Testis (tissue), 3 donors: Measurements from ENCODE around the gene RAI1. TPM values are rescaled to one million over a fixed set of nuclear protein-coding genes. Genes with fewer than 3 reads are reported as not detected.
"Not testable (repeated sequence)": the region's sequence is repeated elsewhere in the genome, so short reads cannot be mapped to it uniquely, and the experiment has no call there.

Experiments
- DNase-seq: peaks from one replicate; pipeline ENCODE4 v3.0.0-alpha.2; 2019
- H3K27ac ChIP-seq, 2 donors: fragments of 200-600 bp; sonication (generic); one replicate each; pipeline ENCODE4 v1.5.1; 2019
- H3K27me3 ChIP-seq: fragments of 200-600 bp; sonication (generic); one replicate; pipeline ENCODE4 v1.5.1; 2019
- H3K36me3 ChIP-seq: fragments of 200-600 bp; sonication (generic); one replicate; pipeline ENCODE4 v1.5.1; 2017; ENCODE audit warnings: low read depth; ENCODE audit errors: missing control alignments
- H3K4me1 ChIP-seq: fragments of 200-600 bp; sonication (generic); one replicate; pipeline ENCODE4 v1.5.1; 2019
- H3K4me3 ChIP-seq, 2 donors: fragments of 200-600 bp; sonication (generic); one replicate each; pipeline ENCODE4 v1.5.1; 2017 to 2019
- H3K9me3 ChIP-seq: fragments of 200-600 bp; sonication (generic); one replicate; pipeline ENCODE4 v1.5.1; 2017
- POLR2A ChIP-seq: fragments of 450-650 bp; IDR thresholded peaks from one replicate; pipeline ENCODE4 v1.6.1; 2017; ENCODE audit warnings: antibody characterized with exemption, mild to moderate bottlenecking, moderate library complexity
- WGBS, 2 donors: methylation state at CpG; one replicate each; pipeline ENCODE4 v1.1.5; 2018; 5-methylcytosine and 5-hydroxymethylcytosine counted together
- intact Hi-C: fragments of 100-400 bp; cut with DNase I; formaldehyde crosslinking; loops from one replicate; pipeline ENCODE4 v1.15.1; 2023; ENCODE audit warnings: low total_unique reads
- polyA plus RNA-seq: library from polyadenylated mRNA; stranded (reverse); fragments of 350-450 nt; fragmentation: Illumina TruSeq; extraction: RNeasy Lipid Tissue Mini Kit (QIAGEN cat#74804); gene quantifications from one replicate; pipeline ENCODE4 v1.2.3, GENCODE V29; 2014; ENCODE audit warnings: low read depth, low replicate concordance; ENCODE audit not compliant: insufficient read depth
- total RNA-seq, 2 donors: library from RNA; depleted of rRNA; stranded (reverse); fragments of >200 nt; gene quantifications; one replicate each; pipeline ENCODE4 v1.2.3, GENCODE V29; 2016
- TF ChIP-seq, protein P1 (sequence below), 3 experiments: fragments of 450-650 bp in 2 of 3; fragments of 200-600 bp in 1 of 3; sonication (generic) in 1 of 3; IDR thresholded peaks; one replicate each; pipeline ENCODE4 v1.5.1; 2016 to 2019; ENCODE audit warnings: antibody characterized with exemption in 3 of 3, mild to moderate bottlenecking in 2 of 3, moderate library complexity in 1 of 3

Gene RAI1
- total and polyA plus RNA-seq, 3 donors from 2014 or later = 17.5 to 44.5 (median 42.8) TPM

DNA sequence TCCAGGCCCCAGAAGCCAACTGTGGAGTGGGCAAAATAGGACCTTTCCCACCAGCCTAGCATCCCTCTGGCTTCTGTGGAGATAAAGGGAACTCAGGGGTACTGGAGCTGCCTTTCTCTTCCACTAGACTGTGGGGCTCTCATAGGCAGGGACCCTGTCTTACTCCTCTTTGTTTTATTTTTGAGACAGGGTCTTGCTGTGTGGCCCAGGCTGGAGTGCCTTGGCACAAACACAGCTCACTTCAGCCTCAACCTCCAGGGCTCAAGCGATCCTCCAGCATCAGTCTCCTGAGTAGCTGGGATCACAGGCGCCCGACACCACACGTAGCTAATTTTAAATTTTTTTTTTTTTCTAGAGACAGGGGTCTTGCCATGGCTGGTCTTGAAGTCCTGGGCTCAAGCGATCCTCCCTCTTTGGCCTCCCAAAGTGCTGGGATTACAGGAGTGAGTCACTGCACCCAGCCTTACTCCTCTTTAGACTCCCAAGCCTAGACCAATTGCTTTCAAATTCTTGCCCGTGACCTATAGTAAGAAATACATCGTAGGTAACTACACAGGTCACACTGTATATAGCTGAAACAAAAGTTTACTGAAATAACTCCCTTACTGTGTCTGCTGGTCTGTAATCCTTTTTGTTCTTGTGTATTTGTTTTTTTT is 2.6 kb downstream of the RAI1 start:
- no peak for DNase-seq
- no peaks in the 10 kb centered on the region for H3K9me3 ChIP-seq
- no peaks in the 10 kb centered on the region for H3K36me3 ChIP-seq
- intact Hi-C loops = loop anchor here (5.0 to 10.0 kb wide), 3 partner anchors 128 to 351 kb away; partner anchors contain the start of genes ATPAF2 and GID4
- peak overlapping the region in 1 of 2 donors; percentile 86 for H3K4me3 ChIP-seq
- peaks cover 33% of the 10 kb centered on the region for H3K4me1 ChIP-seq
- H3K27ac ChIP-seq = peak overlapping the region; percentile 93 to 95
- TF ChIP-seq, protein P1, sequence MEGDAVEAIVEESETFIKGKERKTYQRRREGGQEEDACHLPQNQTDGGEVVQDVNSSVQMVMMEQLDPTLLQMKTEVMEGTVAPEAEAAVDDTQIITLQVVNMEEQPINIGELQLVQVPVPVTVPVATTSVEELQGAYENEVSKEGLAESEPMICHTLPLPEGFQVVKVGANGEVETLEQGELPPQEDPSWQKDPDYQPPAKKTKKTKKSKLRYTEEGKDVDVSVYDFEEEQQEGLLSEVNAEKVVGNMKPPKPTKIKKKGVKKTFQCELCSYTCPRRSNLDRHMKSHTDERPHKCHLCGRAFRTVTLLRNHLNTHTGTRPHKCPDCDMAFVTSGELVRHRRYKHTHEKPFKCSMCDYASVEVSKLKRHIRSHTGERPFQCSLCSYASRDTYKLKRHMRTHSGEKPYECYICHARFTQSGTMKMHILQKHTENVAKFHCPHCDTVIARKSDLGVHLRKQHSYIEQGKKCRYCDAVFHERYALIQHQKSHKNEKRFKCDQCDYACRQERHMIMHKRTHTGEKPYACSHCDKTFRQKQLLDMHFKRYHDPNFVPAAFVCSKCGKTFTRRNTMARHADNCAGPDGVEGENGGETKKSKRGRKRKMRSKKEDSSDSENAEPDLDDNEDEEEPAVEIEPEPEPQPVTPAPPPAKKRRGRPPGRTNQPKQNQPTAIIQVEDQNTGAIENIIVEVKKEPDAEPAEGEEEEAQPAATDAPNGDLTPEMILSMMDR (IDR thresholded peaks at IDR 0.05) = no peak
- no peak for TF ChIP-seq POLR2A
- H3K27me3 ChIP-seq = no peaks in the 10 kb centered on the region
- WGBS, 2 donors = 71 to 87% methylated on average over 7 of the region's 7 CpGs

DNA sequence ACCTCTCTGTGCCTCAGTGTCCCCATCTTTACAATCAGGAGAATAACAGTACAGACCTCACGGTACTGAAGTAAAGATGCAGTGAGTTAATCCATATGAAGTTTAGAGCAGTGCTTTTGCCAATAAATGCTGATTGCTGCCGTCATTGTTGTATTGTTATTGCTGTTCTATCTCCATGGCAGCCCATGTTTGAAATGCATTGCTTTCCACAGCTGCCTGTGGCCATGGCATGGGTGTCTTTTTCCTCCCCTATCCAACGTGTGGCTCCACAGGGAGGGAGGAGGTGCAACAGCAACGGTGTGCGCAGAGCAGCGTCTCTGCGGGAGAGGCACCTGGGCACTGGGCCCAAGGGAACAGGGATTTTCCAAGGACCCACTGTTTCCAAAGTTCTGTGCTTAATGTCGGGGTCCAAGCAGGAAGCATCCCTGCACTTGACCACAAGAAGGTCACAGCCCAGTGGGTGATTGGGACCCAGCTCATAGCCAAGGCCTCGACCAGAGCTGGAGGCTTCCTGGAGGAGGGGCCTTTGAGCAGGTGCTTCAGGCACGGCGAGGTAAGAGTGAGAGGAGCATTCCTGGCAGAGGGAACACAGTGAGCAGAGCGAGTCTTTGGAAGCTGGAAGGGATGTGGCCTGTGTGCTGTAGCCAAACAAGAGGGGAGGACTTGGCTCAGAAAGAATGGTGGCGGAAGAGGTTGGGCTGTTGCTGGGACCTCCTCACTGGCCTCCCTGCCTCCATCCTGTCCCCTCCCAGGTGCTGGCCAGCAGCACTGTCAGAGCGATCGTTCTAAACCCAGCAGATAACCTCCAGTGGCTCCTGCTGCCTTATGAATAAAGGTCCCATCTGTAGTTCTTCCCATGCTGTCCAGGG is 3.9 kb downstream of the RAI1 start:
- no peak for DNase-seq
- intact Hi-C loops = loop anchor here (5.0 to 10.0 kb wide), 3 partner anchors 127 to 350 kb away; partner anchors contain the start of genes ATPAF2 and GID4
- TF ChIP-seq, protein P1 (IDR thresholded peaks at IDR 0.05) = no peak
- no peak for TF ChIP-seq POLR2A

DNA sequence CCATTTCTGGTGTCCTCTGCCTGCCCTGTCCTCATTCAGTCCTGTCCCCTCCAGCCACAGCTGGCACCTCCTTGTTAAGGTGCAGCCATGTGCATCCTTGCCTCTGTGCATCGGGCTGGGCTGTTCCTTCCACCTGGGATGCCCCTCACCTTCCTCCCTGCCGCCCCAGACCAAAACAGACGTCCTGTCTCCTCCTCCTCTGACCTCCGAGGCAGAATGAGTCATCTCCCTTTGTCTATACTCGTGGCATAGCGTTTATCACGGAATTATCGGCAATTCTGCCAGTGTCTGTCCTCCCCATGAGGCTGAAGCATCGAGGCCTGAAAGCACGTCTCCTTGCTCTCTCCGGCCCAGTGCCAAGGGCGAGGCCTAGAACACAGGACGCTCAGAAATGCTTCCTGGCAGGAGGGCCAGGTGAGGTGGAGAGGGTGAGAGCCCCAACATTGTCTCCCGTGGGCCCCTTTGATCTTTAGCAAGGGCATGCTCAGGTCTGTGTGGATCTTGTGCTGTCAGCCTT is 4.6 kb downstream of the RAI1 start:
- 36 to 49% methylated on average over 13 to 14 of the region's 14 CpGs for WGBS, 2 donors
- no peak overlapping the region for H3K4me3 ChIP-seq

More for the DNA sequence above, 3.9 kb downstream of the RAI1 start:
- Histone ChIP-seq H3K4me1 (peaks cover 33% of the 10 kb centered on the region), H3K27me3 (no peaks in the 10 kb centered on the region), H3K4me3 (no peak overlapping the region), H3K36me3 (no peaks in the 10 kb centered on the region), H3K9me3 (no peaks in the 10 kb centered on the region), H3K27ac (peak overlapping the region; percentile 31 to 58)
- WGBS, 2 donors = 42 to 47% methylated on average over 8 to 15 of the region's 15 CpGs

DNA sequence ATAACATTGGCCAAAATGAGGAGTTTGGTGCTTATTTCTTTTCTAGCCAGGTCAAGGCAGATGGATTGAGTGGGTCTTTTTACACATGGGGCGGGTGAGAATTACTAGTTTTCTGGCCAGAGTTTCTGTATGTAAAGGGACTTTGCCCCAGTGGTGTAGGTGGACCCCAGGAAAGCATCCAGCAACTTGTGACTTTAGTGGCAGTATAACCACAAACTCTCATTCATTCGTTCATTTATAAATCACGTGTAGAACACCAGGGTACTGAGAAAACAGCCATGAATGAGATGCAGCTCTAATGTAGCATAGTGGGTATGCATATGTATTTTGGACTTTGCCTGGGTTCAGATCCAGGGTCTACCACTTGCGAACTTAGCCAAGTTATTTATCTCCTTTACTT is 8.1 kb downstream of the RAI1 start:
- Histone ChIP-seq H3K27me3 (no peaks in the 10 kb centered on the region), H3K4me1 (peaks cover 44% of the 10 kb centered on the region), H3K36me3 (no peaks in the 10 kb centered on the region), H3K4me3 (no peak overlapping the region), H3K27ac (no peak overlapping the region), H3K9me3 (no peaks in the 10 kb centered on the region)
- intact Hi-C loops = loop anchor here (10.0 kb wide), 1 partner anchor 345 kb away; the partner anchor contains the start of genes ATPAF2 and GID4
- WGBS, 2 donors = 84 to 89% methylated on average over 4 of the region's 4 CpGs
- TF ChIP-seq POLR2A = no peak
- TF ChIP-seq, protein P1 (IDR thresholded peaks at IDR 0.05) = no peak
- no peak for DNase-seq

More for the DNA sequence above, 4.6 kb downstream of the RAI1 start:
- H3K9me3 ChIP-seq = no peaks in the 10 kb centered on the region
- intact Hi-C loops = loop anchor here (10.0 kb wide), 1 partner anchor 349 kb away; the partner anchor contains the start of genes ATPAF2 and GID4
- DNase-seq = peak; percentile 68
- TF ChIP-seq, protein P1 (IDR thresholded peaks at IDR 0.05) = no peak
- no peaks in the 10 kb centered on the region for H3K36me3 ChIP-seq
- peaks cover 29% of the 10 kb centered on the region for H3K4me1 ChIP-seq
- H3K27ac ChIP-seq = peak overlapping the region; percentile 31 to 58
- H3K27me3 ChIP-seq = no peaks in the 10 kb centered on the region

DNA sequence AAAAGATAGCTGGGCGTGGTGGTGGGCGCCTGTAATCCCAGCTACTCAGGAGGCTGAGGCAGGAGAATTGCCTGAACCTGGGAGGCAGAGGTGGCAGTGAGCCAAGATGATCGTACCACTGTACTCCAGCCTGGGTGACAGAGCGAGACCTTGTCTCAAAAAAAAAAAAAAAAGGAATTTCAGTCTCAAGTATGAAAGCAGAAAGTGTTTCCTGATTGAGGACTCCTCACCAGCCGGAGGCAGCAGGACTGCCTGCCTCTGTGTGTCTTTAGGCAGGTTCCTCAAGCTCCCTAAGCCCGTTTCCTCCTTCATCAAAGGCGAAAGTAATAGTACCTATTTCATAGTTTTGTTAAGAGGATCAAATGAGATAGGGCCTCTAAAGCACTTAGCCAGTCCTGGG is 9.0 kb downstream of the RAI1 start:
- intact Hi-C loops, H3K36me3 ChIP-seq, H3K27me3 ChIP-seq, DNase-seq, H3K4me3 ChIP-seq, H3K27ac ChIP-seq, H3K9me3 ChIP-seq: not testable (repeated sequence)
- WGBS, 2 donors = 63 to 81% methylated on average over 7 of the region's 7 CpGs
- H3K4me1 ChIP-seq = peaks cover 41% of the 10 kb centered on the region
